Measurements from ENCODE around the gene DLG2. TPM values are rescaled to one million over a fixed set of nuclear protein-coding genes. Genes with fewer than 3 reads are reported as not detected.
"Not testable (repeated sequence)": the region's sequence is repeated elsewhere in the genome, so short reads cannot be mapped to it uniquely, and the experiment has no call there.

The DLG2 gene
- total RNA-seq, 1 donor from 2014 or later: 2.1 TPM

GRCh38 chr11:85407648-85408047, 219.5 kb downstream of the DLG2 start:
- DNase-seq (ENCODE audit: low read depth, low spot score): no peak
- no peaks in the 10 kb centered on the region for H3K36me3 Mint-ChIP-seq (ENCODE audit: low read depth)
- no peak overlapping the region for H3K4me3 Mint-ChIP-seq
- TF ChIP-seq, protein P1, sequence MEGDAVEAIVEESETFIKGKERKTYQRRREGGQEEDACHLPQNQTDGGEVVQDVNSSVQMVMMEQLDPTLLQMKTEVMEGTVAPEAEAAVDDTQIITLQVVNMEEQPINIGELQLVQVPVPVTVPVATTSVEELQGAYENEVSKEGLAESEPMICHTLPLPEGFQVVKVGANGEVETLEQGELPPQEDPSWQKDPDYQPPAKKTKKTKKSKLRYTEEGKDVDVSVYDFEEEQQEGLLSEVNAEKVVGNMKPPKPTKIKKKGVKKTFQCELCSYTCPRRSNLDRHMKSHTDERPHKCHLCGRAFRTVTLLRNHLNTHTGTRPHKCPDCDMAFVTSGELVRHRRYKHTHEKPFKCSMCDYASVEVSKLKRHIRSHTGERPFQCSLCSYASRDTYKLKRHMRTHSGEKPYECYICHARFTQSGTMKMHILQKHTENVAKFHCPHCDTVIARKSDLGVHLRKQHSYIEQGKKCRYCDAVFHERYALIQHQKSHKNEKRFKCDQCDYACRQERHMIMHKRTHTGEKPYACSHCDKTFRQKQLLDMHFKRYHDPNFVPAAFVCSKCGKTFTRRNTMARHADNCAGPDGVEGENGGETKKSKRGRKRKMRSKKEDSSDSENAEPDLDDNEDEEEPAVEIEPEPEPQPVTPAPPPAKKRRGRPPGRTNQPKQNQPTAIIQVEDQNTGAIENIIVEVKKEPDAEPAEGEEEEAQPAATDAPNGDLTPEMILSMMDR (conservative IDR thresholded peaks at IDR 0.05): no peak
- no peaks in the 10 kb centered on the region for H3K4me1 Mint-ChIP-seq
- H3K27me3 Mint-ChIP-seq (ENCODE audit: low read depth): no peaks in the 10 kb centered on the region
- no peaks in the 10 kb centered on the region for H3K9me3 Mint-ChIP-seq
- no peak overlapping the region for H3K27ac Mint-ChIP-seq (ENCODE audit: unreplicated experiment)

- TF ChIP-seq, protein P1 (conservative IDR thresholded peaks at IDR 0.05): no peak
- H3K27ac Mint-ChIP-seq (ENCODE audit: unreplicated experiment): no peak overlapping the region
- H3K9me3 Mint-ChIP-seq: no peaks in the 10 kb centered on the region
- H3K4me3 Mint-ChIP-seq: no peak overlapping the region
- no peak for DNase-seq (ENCODE audit: low read depth, low spot score)
- no peaks in the 10 kb centered on the region for H3K36me3 Mint-ChIP-seq (ENCODE audit: low read depth)
- no peaks in the 10 kb centered on the region for H3K4me1 Mint-ChIP-seq
- H3K27me3 Mint-ChIP-seq (ENCODE audit: low read depth): no peaks in the 10 kb centered on the region
These were observed 220.3 kb downstream of the DLG2 start for GRCh38 chr11:85406841-85407240.

DNA sequence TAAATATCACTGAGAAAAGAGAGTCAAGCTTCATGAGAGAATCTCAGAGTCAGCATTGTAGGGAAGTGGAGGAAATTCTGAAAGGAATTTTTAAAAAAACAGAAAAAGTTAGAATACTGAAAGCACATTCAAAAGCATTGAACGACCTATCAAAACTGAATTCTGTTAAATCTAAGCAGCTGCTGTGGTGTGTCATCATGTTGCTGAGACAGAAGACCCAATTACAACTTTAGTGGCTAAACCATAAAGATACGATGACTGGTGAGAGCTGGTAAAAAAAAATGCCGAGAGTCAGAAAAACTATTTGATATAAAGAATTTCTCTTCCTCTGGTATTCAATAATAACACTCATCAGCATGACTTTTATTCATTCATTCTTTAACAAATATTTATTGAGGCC, 220.8 kb downstream of the DLG2 start:
- H3K9me3 Mint-ChIP-seq: no peaks in the 10 kb centered on the region
- H3K4me1 Mint-ChIP-seq: no peaks in the 10 kb centered on the region
- no peak overlapping the region for H3K27ac Mint-ChIP-seq (ENCODE audit: unreplicated experiment)
- DNase-seq (ENCODE audit: low read depth, low spot score): no peak
- no peaks in the 10 kb centered on the region for H3K27me3 Mint-ChIP-seq (ENCODE audit: low read depth)
- TF ChIP-seq, protein P1 (conservative IDR thresholded peaks at IDR 0.05): no peak
- peaks cover 1% of the 10 kb centered on the region for H3K36me3 Mint-ChIP-seq (ENCODE audit: low read depth)
- no peak overlapping the region for H3K4me3 Mint-ChIP-seq

DNA sequence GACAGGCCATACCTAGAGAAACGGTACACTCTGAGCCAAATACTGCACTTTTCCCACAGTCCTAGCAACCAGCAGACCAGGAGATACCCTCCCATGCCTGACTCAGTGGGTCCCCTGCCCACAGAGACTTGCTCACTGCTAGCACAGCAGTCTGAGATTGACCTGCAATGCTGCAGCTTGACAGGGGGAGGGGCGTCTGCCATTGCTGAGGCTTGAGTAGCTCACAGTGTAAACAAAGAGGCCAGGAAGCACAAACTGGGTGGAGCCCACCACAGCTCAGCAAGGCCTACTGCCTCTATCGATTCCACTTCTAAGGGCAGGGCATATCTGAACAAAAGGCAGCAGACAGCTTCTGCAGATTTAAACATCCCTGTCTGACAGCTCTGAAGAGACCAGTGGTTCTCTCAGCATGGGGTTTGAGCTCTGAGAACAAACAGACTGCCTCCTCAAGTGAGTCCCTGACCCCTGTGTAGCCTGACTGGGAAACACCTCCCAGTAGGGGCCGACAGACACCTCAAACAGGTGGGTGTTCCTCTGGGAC, 231.6 kb downstream of the DLG2 start:
- H3K27me3 Mint-ChIP-seq (ENCODE audit: low read depth); H3K9me3 Mint-ChIP-seq; H3K4me1 Mint-ChIP-seq; H3K27ac Mint-ChIP-seq (ENCODE audit: unreplicated experiment); H3K36me3 Mint-ChIP-seq (ENCODE audit: low read depth); H3K4me3 Mint-ChIP-seq; DNase-seq (ENCODE audit: low read depth, low spot score): not testable (repeated sequence)

- no peak for DNase-seq (ENCODE audit: low read depth, low spot score)
- H3K4me3 Mint-ChIP-seq: no peak overlapping the region
- peaks cover 6% of the 10 kb centered on the region for H3K9me3 Mint-ChIP-seq
- H3K27me3 Mint-ChIP-seq (ENCODE audit: low read depth): no peaks in the 10 kb centered on the region
- no peaks in the 10 kb centered on the region for H3K4me1 Mint-ChIP-seq
- TF ChIP-seq, protein P1 (conservative IDR thresholded peaks at IDR 0.05): no peak
- no peak overlapping the region for H3K27ac Mint-ChIP-seq (ENCODE audit: unreplicated experiment)
- H3K36me3 Mint-ChIP-seq (ENCODE audit: low read depth): peaks cover 7% of the 10 kb centered on the region
These were observed 232.9 kb downstream of the DLG2 start for GRCh38 chr11:85394283-85394682.

DNA sequence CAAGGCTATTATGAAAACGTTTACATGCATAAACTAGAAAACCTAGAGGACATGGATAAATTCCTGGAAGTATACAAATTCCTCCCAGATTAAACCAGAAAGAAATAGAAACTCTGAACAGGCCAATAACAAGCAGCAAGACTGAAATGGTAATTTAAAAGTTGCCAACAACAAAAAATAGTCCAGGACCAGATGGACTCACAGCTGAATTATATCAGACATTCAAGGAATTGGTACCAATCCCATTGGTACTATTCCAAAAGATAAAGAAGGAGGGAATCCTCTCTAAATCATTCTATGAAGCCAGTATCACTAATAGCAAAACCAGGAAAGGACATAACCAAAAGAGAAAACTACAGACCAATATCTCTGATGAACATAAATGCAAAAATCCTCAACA, 236.0 kb downstream of the DLG2 start:
- H3K4me1 Mint-ChIP-seq: no peaks in the 10 kb centered on the region
- no peak overlapping the region for H3K4me3 Mint-ChIP-seq
- H3K27me3 Mint-ChIP-seq (ENCODE audit: low read depth): no peaks in the 10 kb centered on the region
- H3K27ac Mint-ChIP-seq (ENCODE audit: unreplicated experiment): no peak overlapping the region
- H3K36me3 Mint-ChIP-seq (ENCODE audit: low read depth): no peaks in the 10 kb centered on the region
- peaks cover 3% of the 10 kb centered on the region for H3K9me3 Mint-ChIP-seq
- DNase-seq (ENCODE audit: low read depth, low spot score): no peak
- TF ChIP-seq, protein P1 (conservative IDR thresholded peaks at IDR 0.05): no peak
